SK-N-SH treated with all-trans-retinoic acid at 6 μM for 48 hours (cell line): Measurements from ENCODE around the gene KIRREL2.

Experiments
- ARNTL ChIP-seq: fragments of 450-650 bp; formaldehyde crosslinking; IDR thresholded peaks from 2 replicates; pipeline ENCODE4 v1.5.0; 2020; ENCODE audit warnings: low read depth, mild to moderate bottlenecking, moderate library complexity, borderline replicate concordance
- ESRRG ChIP-seq: fragments of 250-450 bp; sonication (Bioruptor Pico); IDR thresholded peaks from 2 replicates; pipeline ENCODE4 v1.6.1; 2021; ENCODE audit warnings: mild to moderate bottlenecking
- OSR1 ChIP-seq: fragments of 250-450 bp; sonication (Bioruptor Pico); IDR thresholded peaks from 2 replicates; pipeline ENCODE4 v1.8.0; 2022; ENCODE audit warnings: moderate library complexity, mild to moderate bottlenecking, inconsistent platforms
- SNAI2 ChIP-seq: fragments of 250-450 bp; sonication (Bioruptor Pico); IDR thresholded peaks from 2 replicates; pipeline ENCODE4 v1.5.0; 2020; ENCODE audit warnings: mild to moderate bottlenecking, moderate library complexity
- TCF4 ChIP-seq: fragments of 250-450 bp; sonication (Bioruptor Pico); IDR thresholded peaks from 2 replicates; pipeline ENCODE4 v1.8.0; 2021; ENCODE audit warnings: mild to moderate bottlenecking, moderate library complexity, borderline replicate concordance
- ZFP3 ChIP-seq: fragments of 250-450 bp; sonication (Bioruptor Pico); IDR thresholded peaks from 2 replicates; pipeline ENCODE4 v1.5.0; 2020; ENCODE audit warnings: mild to moderate bottlenecking, moderate library complexity
- ZNF565 ChIP-seq: fragments of 450-650 bp; formaldehyde crosslinking; conservative IDR thresholded peaks from 2 replicates; pipeline ENCODE4 v1.5.0; 2020; ENCODE audit warnings: low read depth, mild to moderate bottlenecking, moderate library complexity
- TF ChIP-seq, protein P1 (sequence below): fragments of 250-450 bp; sonication (Bioruptor Pico); IDR thresholded peaks from 2 replicates; pipeline ENCODE4 v1.8.0; 2020; ENCODE audit warnings: mild to moderate bottlenecking, moderate library complexity, borderline replicate concordance

DNA sequence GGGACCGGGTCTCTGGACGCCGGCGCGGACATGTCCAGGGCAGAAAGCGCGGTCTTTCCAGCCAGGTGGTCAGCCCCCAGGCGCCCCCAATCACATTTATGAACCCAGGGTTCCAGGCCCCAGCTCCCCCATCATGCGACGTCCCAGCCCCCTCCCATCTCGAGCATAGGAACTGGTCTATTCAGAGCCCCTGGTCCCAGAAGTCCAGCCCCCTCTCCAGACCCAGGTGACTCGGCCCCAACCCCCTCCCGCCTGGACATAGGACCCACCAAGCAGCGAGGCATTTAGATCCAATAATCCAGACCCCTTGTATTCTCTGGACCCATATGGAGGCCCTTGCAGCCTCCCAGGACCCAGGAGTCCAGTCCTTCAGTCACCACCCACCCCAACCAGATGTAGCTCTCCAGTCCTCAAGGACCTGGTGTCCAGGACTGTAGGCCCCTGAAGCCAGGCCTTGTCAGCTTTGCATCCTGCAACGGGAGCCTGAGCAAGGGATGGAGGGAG is 12.2 kb downstream of the KIRREL2 start:
- TF ChIP-seq ZFP3 (CRISPR knock-in tag) (no peak), ESRRG (CRISPR knock-in tag) (no peak), TCF4 (CRISPR knock-in tag) (no peak), SNAI2 (CRISPR knock-in tag) (no peak), ZNF565 (CRISPR knock-in tag) (no peak), OSR1 (CRISPR knock-in tag) (no peak), ARNTL (CRISPR knock-in tag) (no peak)
- TF ChIP-seq, protein P1, sequence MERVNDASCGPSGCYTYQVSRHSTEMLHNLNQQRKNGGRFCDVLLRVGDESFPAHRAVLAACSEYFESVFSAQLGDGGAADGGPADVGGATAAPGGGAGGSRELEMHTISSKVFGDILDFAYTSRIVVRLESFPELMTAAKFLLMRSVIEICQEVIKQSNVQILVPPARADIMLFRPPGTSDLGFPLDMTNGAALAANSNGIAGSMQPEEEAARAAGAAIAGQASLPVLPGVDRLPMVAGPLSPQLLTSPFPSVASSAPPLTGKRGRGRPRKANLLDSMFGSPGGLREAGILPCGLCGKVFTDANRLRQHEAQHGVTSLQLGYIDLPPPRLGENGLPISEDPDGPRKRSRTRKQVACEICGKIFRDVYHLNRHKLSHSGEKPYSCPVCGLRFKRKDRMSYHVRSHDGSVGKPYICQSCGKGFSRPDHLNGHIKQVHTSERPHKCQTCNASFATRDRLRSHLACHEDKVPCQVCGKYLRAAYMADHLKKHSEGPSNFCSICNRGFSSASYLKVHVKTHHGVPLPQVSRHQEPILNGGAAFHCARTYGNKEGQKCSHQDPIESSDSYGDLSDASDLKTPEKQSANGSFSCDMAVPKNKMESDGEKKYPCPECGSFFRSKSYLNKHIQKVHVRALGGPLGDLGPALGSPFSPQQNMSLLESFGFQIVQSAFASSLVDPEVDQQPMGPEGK (CRISPR knock-in tag) = no peak
